Ureter (tissue), 1 donor: ENCODE measurements around the gene INHBB. TPM values are rescaled to one million over a fixed set of nuclear protein-coding genes. Genes with fewer than 3 reads are reported as not detected.

Experiments used
- DNase-seq: peaks from one replicate; pipeline ENCODE4 v3.0.0-alpha.2; 2020; ENCODE audit warnings: low spot score
- total RNA-seq: library from RNA; stranded (reverse); gene quantifications from one replicate; pipeline ENCODE4 v1.2.4, GENCODE V29; 2023
- donor health status: DM: yes; HTN: yes; CAD: no.

The INHBB gene
- total RNA-seq, 1 donor from 2014 or later = 10.8 TPM

DNA sequence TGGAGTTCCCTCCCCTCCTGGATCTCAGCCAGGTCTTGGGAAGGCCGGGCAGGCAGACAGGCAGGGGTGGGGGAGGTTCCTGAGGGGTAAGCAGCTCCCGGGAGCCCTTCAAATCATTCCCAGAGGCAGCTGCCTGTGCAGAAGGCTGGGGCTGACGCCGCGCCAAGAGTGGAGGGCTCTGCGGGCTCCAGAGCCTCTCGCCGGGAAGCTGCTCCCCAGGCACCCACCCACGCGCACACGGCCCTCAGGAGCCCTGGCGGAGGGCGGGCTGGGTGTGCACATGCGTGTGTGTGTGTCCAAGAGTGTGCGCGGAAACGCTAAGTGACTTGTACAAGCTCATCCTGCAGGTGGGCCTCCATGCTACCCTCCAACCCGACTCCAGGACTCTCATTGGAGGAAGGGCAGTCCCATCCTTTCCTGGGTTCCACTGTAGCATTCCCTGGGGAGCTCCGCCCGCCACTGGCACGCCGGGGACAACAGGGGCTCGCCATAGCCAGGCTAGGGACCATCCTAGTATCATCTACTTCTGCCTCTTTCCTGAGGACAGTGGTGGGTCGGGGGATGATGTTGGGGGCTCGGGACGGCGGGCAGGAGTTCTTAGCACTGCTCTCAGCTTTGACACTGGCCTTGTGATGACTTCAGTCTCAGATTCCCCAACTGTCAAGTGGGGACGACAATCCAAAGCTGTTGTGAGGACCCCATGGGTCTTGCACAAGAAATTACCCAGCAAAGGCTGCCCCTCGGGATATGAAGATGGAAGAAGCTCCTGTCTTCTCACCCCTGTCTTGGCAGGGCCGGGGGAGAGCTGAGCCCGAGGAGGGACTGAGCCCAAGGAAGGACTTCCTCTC lies 50.3 kb downstream of the INHBB start:
- no peak for DNase-seq

- DNase-seq = no peak
These were observed 51.2 kb downstream of the INHBB start for GRCh38 chr2:120396861-120397811.

GRCh38 chr2:120398051-120398995 lies 52.4 kb downstream of the INHBB start:
- DNase-seq = no peak

GRCh38 chr2:120398996-120399888 lies 53.3 kb downstream of the INHBB start:
- DNase-seq = no peak

DNA sequence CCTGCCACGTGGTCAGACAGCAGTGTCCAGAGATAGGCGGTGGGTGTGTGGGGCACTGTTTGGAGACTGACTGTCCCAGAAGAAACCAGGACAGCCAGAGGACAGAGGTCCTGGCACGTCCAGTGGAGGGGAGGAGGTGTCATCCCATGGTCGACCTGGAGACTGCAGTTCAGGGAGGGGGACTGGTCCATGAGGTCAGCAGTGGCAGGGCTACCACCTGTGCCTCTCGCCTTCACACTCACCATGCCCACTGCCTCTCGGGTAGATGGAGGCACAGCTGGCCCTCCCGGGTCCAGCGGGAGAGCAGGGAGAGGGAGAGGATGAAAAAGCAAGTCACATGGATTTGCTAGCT lies 53.9 kb downstream of the INHBB start:
- DNase-seq = no peak

DNA sequence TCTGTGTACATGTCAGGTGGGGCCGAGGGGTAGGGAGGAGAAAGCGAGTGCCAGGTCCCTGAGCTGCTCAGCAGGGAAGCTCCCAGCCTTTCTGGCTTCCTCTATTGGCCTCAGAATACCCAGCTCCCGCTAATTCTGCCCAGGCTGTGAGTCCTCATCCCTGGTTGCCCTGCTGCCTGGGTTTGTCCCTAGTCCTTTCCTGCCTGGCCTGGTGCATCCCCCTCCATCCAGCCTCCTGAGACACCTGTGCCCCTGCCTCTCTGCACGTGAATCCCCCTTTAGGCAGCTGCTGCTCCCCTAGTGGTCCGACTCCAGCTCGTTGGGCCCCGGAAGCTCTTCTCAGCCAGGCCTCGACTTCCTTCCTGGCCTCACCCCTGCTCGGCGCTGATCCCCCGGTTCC lies 54.6 kb downstream of the INHBB start:
- DNase-seq = no peak

Other genes with a start within 250 kb of the INHBB start
- 35.9 TPM for gene TMEM185B, start 122.7 kb upstream of the INHBB start, total RNA-seq
- gene RALB, start 93.3 kb upstream of the INHBB start, total RNA-seq = 50.5 TPM